NCI-H82 treated with DMSO at 0.1 percent for 48 hours (cell line): ENCODE data around the gene PRKCE.
A peak's percentile ranks its signal among the peaks of the same experiment; 100 is the strongest.

Source experiments
- DNase-seq: peaks from one replicate; lab custom pipeline; 2025; ENCODE audit not compliant: unreplicated experiment; lab: John Stamatoyannopoulos, UW

Gene PRKCE

GRCh38 chr2:46091004-46091403 lies 439.5 kb downstream of the PRKCE start:
- no peak for DNase-seq

GRCh38 chr2:46091961-46092667 lies 440.6 kb downstream of the PRKCE start:
- no peak for DNase-seq

GRCh38 chr2:46094689-46095088 lies 443.2 kb downstream of the PRKCE start:
- no peak for DNase-seq

GRCh38 chr2:46095830-46096229 lies 444.4 kb downstream of the PRKCE start:
- DNase-seq, result no peak

- DNase-seq, result no peak
Observed at GRCh38 chr2:46096260-46096659, 444.8 kb downstream of the PRKCE start.

GRCh38 chr2:46097714-46098480 lies 446.4 kb downstream of the PRKCE start:
- no peak for DNase-seq

GRCh38 chr2:46098621-46099062 lies 447.2 kb downstream of the PRKCE start:
- DNase-seq, result no peak

GRCh38 chr2:46101557-46102220 lies 450.2 kb downstream of the PRKCE start:
- DNase-seq, result no peak

- no peak for DNase-seq
Observed at GRCh38 chr2:46106690-46107089, 455.2 kb downstream of the PRKCE start.

GRCh38 chr2:46114996-46115395 lies 463.5 kb downstream of the PRKCE start:
- DNase-seq, result no peak

- DNase-seq, result no peak
Observed at GRCh38 chr2:46116150-46116549, 464.7 kb downstream of the PRKCE start.

GRCh38 chr2:46116553-46116991 lies 465.1 kb downstream of the PRKCE start:
- DNase-seq, result no peak

- DNase-seq, result no peak
Observed at GRCh38 chr2:46117379-46117778, 465.9 kb downstream of the PRKCE start.

GRCh38 chr2:46117994-46118393 lies 466.5 kb downstream of the PRKCE start:
- DNase-seq, result no peak

- no peak for DNase-seq
Observed at GRCh38 chr2:46118656-46119371, 467.3 kb downstream of the PRKCE start.

GRCh38 chr2:46119453-46119852 lies 468.0 kb downstream of the PRKCE start:
- no peak for DNase-seq

GRCh38 chr2:46120792-46121555 lies 469.5 kb downstream of the PRKCE start:
- no peak for DNase-seq

GRCh38 chr2:46122318-46122976 lies 471.0 kb downstream of the PRKCE start:
- DNase-seq, result no peak

- DNase-seq, result no peak
Observed at GRCh38 chr2:46123013-46123412, 471.5 kb downstream of the PRKCE start.

GRCh38 chr2:46125798-46126197 lies 474.3 kb downstream of the PRKCE start:
- DNase-seq, result peak; percentile 50
